SH-SY5Y (cell line): ENCODE data around the gene KLHL26.

Experiments used
- GATA2 ChIP-seq: IDR thresholded peaks from 2 replicates; pipeline ENCODE4 v1.6.1; 2011; ENCODE audit warnings: mild to moderate bottlenecking, low read depth, low read length
- GATA3 ChIP-seq: IDR thresholded peaks from 2 replicates; pipeline ENCODE4 v1.6.1; 2011; ENCODE audit warnings: low read depth, mild to moderate bottlenecking, low read length, moderate library complexity

GRCh38 chr19:18710186-18710585 lies 73.4 kb downstream of the KLHL26 start:
- TF ChIP-seq GATA2 (no peak), GATA3 (no peak)
